ENCODE data around the gene BTN2A1. TPM values are rescaled to one million over a fixed set of nuclear protein-coding genes. Genes with fewer than 3 reads are reported as not detected.

Gene BTN2A1
- total and polyA plus RNA-seq, 2 donors from 2014 or later, result 15.6 to 19.1 TPM

DNA sequence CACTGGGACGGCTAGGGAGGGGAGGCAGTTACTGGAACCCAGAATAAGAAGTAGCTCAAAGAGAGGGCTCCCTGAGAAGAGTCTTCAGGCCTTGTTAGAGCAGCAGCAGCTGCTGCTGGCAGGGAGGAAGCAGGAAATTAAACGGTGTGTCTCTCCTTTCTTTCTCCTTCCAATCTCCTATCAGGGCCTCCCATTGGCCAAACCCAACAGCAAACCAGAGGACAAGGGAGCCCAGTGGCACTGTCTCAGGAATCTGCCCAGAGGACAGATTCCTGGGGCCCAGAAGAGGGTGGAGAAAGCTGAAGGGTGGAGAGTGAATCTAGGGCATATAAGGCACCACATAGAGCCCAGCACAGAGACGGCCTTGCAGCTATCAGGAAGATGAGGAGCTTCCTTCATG is 45.5 kb upstream of the BTN2A1 start:
- intact Hi-C loops (cut with DNase I), result no loop called here
- DNase-seq (no peak), FAIRE-seq (no peak)
- Histone ChIP-seq H3K4me1 (ENCODE audit: control insufficient read depth in 2 of 3, insufficient read depth in 2 of 3, low read depth in 1 of 3, low read length in 3 of 3) (no peaks in the 10 kb centered on the region), H3K4me3 (ENCODE audit: low read length in 3 of 3) (no peak overlapping the region), H3K36me3 (ENCODE audit: control insufficient read depth in 2 of 3, insufficient read depth in 3 of 3, low read length in 3 of 3) (peaks cover 0 to 5% (median 4%) of the 10 kb centered on the region in 3 donors), H3K9ac (ENCODE audit: low read length in 3 of 3) (no peak overlapping the region), H3K9me3 (ENCODE audit: control insufficient read depth in 2 of 3, insufficient read depth in 1 of 3, low read length in 3 of 3) (no peaks in the 10 kb centered on the region), H3K27ac (ENCODE audit: low read depth in 2 of 2, low read length in 2 of 2) (no peak overlapping the region), H3K27me3 (ENCODE audit: control insufficient read depth, insufficient read depth, low read length) (no peaks in the 10 kb centered on the region)
- TF ChIP-seq, protein P1, sequence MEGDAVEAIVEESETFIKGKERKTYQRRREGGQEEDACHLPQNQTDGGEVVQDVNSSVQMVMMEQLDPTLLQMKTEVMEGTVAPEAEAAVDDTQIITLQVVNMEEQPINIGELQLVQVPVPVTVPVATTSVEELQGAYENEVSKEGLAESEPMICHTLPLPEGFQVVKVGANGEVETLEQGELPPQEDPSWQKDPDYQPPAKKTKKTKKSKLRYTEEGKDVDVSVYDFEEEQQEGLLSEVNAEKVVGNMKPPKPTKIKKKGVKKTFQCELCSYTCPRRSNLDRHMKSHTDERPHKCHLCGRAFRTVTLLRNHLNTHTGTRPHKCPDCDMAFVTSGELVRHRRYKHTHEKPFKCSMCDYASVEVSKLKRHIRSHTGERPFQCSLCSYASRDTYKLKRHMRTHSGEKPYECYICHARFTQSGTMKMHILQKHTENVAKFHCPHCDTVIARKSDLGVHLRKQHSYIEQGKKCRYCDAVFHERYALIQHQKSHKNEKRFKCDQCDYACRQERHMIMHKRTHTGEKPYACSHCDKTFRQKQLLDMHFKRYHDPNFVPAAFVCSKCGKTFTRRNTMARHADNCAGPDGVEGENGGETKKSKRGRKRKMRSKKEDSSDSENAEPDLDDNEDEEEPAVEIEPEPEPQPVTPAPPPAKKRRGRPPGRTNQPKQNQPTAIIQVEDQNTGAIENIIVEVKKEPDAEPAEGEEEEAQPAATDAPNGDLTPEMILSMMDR (IDR thresholded peaks at IDR 0.05; ENCODE audit: borderline replicate concordance, extremely low read depth, insufficient read depth), result no peak

DNA sequence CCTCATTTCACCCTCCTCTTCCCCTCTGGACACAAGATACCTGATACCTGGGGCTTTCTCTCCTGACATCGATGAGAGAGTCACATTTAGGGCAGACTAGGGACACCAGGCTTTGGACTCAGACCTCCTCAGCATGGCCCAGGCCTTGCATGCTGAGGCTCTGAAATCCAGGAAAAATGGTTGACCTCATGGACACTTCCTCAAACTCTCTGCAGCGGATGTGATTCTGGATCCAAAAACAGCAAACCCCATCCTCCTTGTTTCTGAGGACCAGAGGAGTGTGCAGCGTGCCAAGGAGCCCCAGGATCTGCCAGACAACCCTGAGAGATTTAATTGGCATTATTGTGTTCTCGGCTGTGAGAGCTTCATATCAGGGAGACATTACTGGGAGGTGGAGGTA is 44.8 kb upstream of the BTN2A1 start:
- H3K4me1 ChIP-seq (ENCODE audit: control insufficient read depth in 2 of 3, insufficient read depth in 2 of 3, low read depth in 1 of 3, low read length in 3 of 3), result no peaks in the 10 kb centered on the region
- no peak overlapping the region for H3K4me3 ChIP-seq (ENCODE audit: low read length in 3 of 3)
- no peaks in the 10 kb centered on the region for H3K9me3 ChIP-seq (ENCODE audit: control insufficient read depth in 2 of 3, insufficient read depth in 1 of 3, low read length in 3 of 3)
- intact Hi-C loops (cut with DNase I), result no loop called here
- H3K9ac ChIP-seq (ENCODE audit: low read length in 3 of 3), result no peak overlapping the region
- H3K27me3 ChIP-seq (ENCODE audit: control insufficient read depth, insufficient read depth, low read length), result no peaks in the 10 kb centered on the region
- TF ChIP-seq, protein P1 (IDR thresholded peaks at IDR 0.05; ENCODE audit: borderline replicate concordance, extremely low read depth, insufficient read depth), result no peak
- H3K27ac ChIP-seq (ENCODE audit: low read depth in 2 of 2, low read length in 2 of 2), result no peak overlapping the region
- FAIRE-seq (no peak), DNase-seq (no peak)
- H3K36me3 ChIP-seq (ENCODE audit: control insufficient read depth in 2 of 3, insufficient read depth in 3 of 3, low read length in 3 of 3), result peaks cover 0 to 5% (median 4%) of the 10 kb centered on the region in 3 donors

DNA sequence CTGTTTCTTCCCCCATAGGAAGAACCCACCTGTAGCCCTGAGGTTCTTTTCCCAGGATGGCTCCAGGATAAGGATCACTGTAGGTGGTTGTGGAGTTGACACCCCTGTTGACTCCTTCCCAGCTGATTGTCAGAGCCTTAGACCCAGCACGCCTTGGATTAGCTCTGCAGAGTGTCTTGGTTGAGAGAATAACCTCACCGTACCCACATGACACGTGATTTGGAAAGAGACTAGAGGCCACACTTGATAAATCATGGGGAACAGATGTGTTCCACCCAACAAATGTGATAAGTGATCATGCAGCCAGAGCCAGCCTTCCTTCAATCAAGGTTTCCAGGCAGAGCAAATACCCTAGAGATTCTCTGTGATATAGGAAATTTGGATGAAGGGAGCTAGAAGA is 43.5 kb upstream of the BTN2A1 start:
- H3K9me3 ChIP-seq (ENCODE audit: control insufficient read depth in 2 of 3, insufficient read depth in 1 of 3, low read length in 3 of 3), result no peaks in the 10 kb centered on the region
- H3K9ac ChIP-seq (ENCODE audit: low read length in 3 of 3), result no peak overlapping the region
- intact Hi-C loops (cut with DNase I), result no loop called here
- DNase-seq (no peak), FAIRE-seq (no peak)
- TF ChIP-seq, protein P1 (IDR thresholded peaks at IDR 0.05; ENCODE audit: borderline replicate concordance, extremely low read depth, insufficient read depth), result no peak
- H3K27me3 ChIP-seq (ENCODE audit: control insufficient read depth, insufficient read depth, low read length), result no peaks in the 10 kb centered on the region
- no peak overlapping the region for H3K4me3 ChIP-seq (ENCODE audit: low read length in 3 of 3)
- peaks cover 0 to 5% (median 4%) of the 10 kb centered on the region in 3 donors for H3K36me3 ChIP-seq (ENCODE audit: control insufficient read depth in 2 of 3, insufficient read depth in 3 of 3, low read length in 3 of 3)
- H3K27ac ChIP-seq (ENCODE audit: low read depth in 2 of 2, low read length in 2 of 2), result no peak overlapping the region
- H3K4me1 ChIP-seq (ENCODE audit: control insufficient read depth in 2 of 3, insufficient read depth in 2 of 3, low read depth in 1 of 3, low read length in 3 of 3), result no peaks in the 10 kb centered on the region

DNA sequence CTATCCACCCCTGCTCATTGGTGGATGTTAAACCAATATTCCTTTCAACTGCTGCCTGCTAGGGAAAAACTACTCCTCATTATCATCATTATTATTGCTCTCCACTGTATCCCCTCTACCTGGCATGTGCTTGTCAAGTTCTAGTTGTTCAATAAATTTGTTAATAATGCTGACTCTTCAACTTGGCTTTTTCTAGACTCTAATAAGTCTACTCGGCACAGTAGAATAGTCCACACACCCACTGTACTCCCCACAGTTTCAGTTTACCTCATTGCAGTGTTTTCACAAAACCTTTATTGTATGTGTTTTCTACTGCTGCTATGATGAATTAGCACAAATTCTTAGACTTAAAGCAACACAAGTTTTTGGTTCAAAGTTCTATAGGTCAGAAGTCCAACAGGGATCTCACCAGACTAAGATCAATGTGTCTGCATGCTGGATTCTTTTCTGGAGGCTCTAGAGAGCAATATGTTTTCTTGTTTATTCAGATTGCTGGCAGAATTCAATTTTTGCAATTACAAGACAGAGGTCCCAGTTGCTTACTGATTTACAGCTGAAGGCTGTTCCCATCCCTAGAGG is 42.6 kb upstream of the BTN2A1 start:
- H3K27ac ChIP-seq (ENCODE audit: low read depth in 2 of 2, low read length in 2 of 2), result no peak overlapping the region
- FAIRE-seq, result no peak
- no peaks in the 10 kb centered on the region for H3K27me3 ChIP-seq (ENCODE audit: control insufficient read depth, insufficient read depth, low read length)

More for the DNA sequence above, 42.6 kb upstream of the BTN2A1 start:
- Histone ChIP-seq H3K4me1 (ENCODE audit: control insufficient read depth in 2 of 3, insufficient read depth in 2 of 3, low read depth in 1 of 3, low read length in 3 of 3) (no peaks in the 10 kb centered on the region), H3K9me3 (ENCODE audit: control insufficient read depth in 2 of 3, insufficient read depth in 1 of 3, low read length in 3 of 3) (no peaks in the 10 kb centered on the region), H3K9ac (ENCODE audit: low read length in 3 of 3) (no peak overlapping the region), H3K4me3 (ENCODE audit: low read length in 3 of 3) (no peak overlapping the region), H3K36me3 (ENCODE audit: control insufficient read depth in 2 of 3, insufficient read depth in 3 of 3, low read length in 3 of 3) (peaks cover 0 to 4% (median 0%) of the 10 kb centered on the region in 3 donors)
- TF ChIP-seq, protein P1 (IDR thresholded peaks at IDR 0.05; ENCODE audit: borderline replicate concordance, extremely low read depth, insufficient read depth), result no peak
- intact Hi-C loops (cut with DNase I), result no loop called here
- no peak for DNase-seq
